ENCODE results near the gene PCYT2. TPM values are rescaled to one million over a fixed set of nuclear protein-coding genes. Genes with fewer than 3 reads are reported as not detected.

PCYT2 gene
- total and polyA plus RNA-seq, 2 donors (not counting 3 experiments of a cell fraction or from before 2014, with no cell fraction given), result 52.0 to 57.1 TPM

DNA sequence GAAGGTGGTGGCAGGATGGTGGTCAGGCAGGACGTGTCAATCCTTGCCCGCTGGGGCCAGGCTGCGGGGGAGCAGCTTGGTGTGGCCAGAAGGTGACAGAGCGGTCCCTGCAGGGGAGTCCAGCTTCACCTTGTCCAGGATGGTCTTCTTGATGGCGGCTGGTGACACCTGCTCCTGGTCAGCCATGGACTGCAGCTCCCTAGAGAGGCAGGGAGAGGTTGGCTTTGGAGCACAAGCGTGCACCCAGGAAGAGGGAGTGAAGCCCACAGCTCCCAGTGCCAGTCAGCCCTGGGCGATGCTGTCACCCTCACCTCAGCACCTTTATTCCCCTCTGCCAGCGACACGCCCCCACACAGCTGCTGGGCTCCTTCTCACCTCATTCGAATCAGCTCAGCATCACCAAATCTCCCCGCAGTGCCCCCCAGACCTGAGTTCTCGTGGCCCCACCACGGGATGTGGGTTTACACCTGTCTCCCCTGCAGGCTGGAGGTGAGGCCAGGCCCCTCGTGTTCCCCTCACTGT, 22.0 kb upstream of the PCYT2 start:
- H3K79me2 ChIP-seq (ENCODE audit: control insufficient read depth, insufficient read depth, low read length), result peaks cover 8% of the 10 kb centered on the region
- intact Hi-C loops (cut with micrococcal nuclease), result no loop called here
- peaks cover 7% of the 10 kb centered on the region for H3K4me1 ChIP-seq (ENCODE audit: control insufficient read depth, extremely low read depth, insufficient read depth, low read length)
- H3K4me2 ChIP-seq (ENCODE audit: insufficient read depth, low read length), result no peak overlapping the region
- DNase-seq (ENCODE audit: low read depth, low spot score) (no peak), FAIRE-seq (no peak)
- peaks cover 0 to 5% of the 10 kb centered on the region in 2 experiments for H3K36me3 ChIP-seq (ENCODE audit: control insufficient read depth in 2 of 2, extremely low read depth in 1 of 2, insufficient read depth in 2 of 2, low read length in 2 of 2)
- no peaks in the 10 kb centered on the region for H3K27me3 ChIP-seq (ENCODE audit: control insufficient read depth in 2 of 2, insufficient read depth in 2 of 2, low read length in 2 of 2)
- H3K9me3 ChIP-seq (replicated peaks; ENCODE audit: control insufficient read depth, insufficient read depth, low read length), result no peaks in the 10 kb centered on the region
- BruUV-seq (replicated peaks), result no TSS peak
- H3K9ac ChIP-seq (replicated peaks; ENCODE audit: extremely low read depth, insufficient read depth, low read length), result no peak overlapping the region
- TF ChIP-seq POLR2AphosphoS5 (IDR thresholded peaks at IDR 0.05; ENCODE audit: insufficient read depth, low read depth, low read length) (peak; percentile 28), JUN (IDR thresholded peaks at IDR 0.05; ENCODE audit: borderline replicate concordance, insufficient read depth, insufficient read length, low read depth) (no peak), POLR2A (IDR thresholded peaks at IDR 0.05; ENCODE audit: low read depth, low read length) (peak; percentile 38)
- no peak overlapping the region for H2AFZ ChIP-seq (ENCODE audit: low read depth, low read length)
- ChIA-PET POLR2A (interaction anchor here (0.5 kb wide), 1 partner anchor 191 kb away, joined by 3 read pairs; no protein-coding TSS in a partner anchor), CTCF (interaction anchor here (1.3 kb wide), 1 partner anchor 22 kb away, joined by 3 read pairs; no protein-coding TSS in a partner anchor)
- no peaks in the 10 kb centered on the region for H3K9me1 ChIP-seq (replicated peaks; ENCODE audit: control insufficient read depth, extremely low read depth, insufficient read depth, low read length)
- dilution Hi-C loops (cut with MboI; ENCODE audit: extremely low pct_ligation_motif_present, low sequenced_read_pairs), result no loop called here
- H4K20me1 ChIP-seq (replicated peaks; ENCODE audit: control insufficient read depth, extremely low read depth, insufficient read depth, low read length), result no peaks in the 10 kb centered on the region
- no peak overlapping the region for H3K27ac ChIP-seq (ENCODE audit: insufficient read depth, low read depth, low read length)
- no peak overlapping the region for H3K4me3 ChIP-seq (replicated peaks in 1 of 3; ENCODE audit: insufficient read depth in 1 of 3, low read depth in 1 of 3, low read length in 3 of 3)

DNA sequence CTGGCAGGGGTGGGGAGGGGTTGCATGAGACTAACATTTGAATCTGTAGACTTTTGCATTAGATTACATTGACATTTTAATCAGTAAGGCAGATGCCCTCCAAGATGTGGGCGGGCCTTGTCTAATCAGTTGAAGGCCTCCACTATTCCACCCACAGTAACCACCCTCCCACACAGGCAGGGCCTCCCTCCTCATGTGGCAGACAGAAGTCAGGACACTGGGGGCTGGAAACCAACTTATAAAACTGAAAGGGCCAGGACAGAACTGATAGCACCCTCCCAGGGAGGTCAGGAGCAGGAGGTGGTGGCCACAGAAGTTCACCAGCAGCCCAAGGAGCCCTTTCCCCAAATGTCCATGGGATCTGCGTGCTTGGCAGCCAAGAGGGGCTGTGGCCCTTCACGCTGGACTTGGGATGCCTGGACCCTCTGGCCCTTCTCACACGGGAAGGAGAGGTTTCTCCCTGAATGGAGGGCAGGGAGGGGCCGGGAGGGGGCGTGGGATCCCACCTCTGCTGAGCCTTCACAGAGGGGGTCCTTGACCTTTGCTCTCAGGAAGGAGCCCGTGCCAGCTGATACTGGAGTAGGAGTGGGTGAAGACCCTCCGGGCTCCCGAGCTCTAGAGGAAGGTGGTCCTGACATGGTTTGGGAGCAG, 21.3 kb upstream of the PCYT2 start:
- no peaks in the 10 kb centered on the region for H4K20me1 ChIP-seq (replicated peaks; ENCODE audit: control insufficient read depth, extremely low read depth, insufficient read depth, low read length)
- H2AFZ ChIP-seq (ENCODE audit: low read depth, low read length), result no peak overlapping the region
- ChIA-PET POLR2A (no interaction called here), CTCF (interaction anchor here (1.3 kb wide), 1 partner anchor 23 kb away, joined by 3 read pairs; no protein-coding TSS in a partner anchor)
- H3K4me1 ChIP-seq (ENCODE audit: control insufficient read depth, extremely low read depth, insufficient read depth, low read length), result peaks cover 7% of the 10 kb centered on the region
- H3K9me1 ChIP-seq (replicated peaks; ENCODE audit: control insufficient read depth, extremely low read depth, insufficient read depth, low read length), result no peaks in the 10 kb centered on the region
- no peak for FAIRE-seq
- no peaks in the 10 kb centered on the region for H3K27me3 ChIP-seq (ENCODE audit: control insufficient read depth in 2 of 2, insufficient read depth in 2 of 2, low read length in 2 of 2)
- no peak overlapping the region for H3K4me2 ChIP-seq (ENCODE audit: insufficient read depth, low read length)
- intact Hi-C loops (cut with micrococcal nuclease), result no loop called here
- no peak overlapping the region for H3K9ac ChIP-seq (replicated peaks; ENCODE audit: extremely low read depth, insufficient read depth, low read length)
- TF ChIP-seq EZH2 (IDR thresholded peaks at IDR 0.05; ENCODE audit: borderline replicate concordance, low read depth, low read length, severe bottlenecking), result no peak
- no peak for TF ChIP-seq MYC (IDR thresholded peaks at IDR 0.05; ENCODE audit: low read depth, low read length)
- TF ChIP-seq, protein P1, sequence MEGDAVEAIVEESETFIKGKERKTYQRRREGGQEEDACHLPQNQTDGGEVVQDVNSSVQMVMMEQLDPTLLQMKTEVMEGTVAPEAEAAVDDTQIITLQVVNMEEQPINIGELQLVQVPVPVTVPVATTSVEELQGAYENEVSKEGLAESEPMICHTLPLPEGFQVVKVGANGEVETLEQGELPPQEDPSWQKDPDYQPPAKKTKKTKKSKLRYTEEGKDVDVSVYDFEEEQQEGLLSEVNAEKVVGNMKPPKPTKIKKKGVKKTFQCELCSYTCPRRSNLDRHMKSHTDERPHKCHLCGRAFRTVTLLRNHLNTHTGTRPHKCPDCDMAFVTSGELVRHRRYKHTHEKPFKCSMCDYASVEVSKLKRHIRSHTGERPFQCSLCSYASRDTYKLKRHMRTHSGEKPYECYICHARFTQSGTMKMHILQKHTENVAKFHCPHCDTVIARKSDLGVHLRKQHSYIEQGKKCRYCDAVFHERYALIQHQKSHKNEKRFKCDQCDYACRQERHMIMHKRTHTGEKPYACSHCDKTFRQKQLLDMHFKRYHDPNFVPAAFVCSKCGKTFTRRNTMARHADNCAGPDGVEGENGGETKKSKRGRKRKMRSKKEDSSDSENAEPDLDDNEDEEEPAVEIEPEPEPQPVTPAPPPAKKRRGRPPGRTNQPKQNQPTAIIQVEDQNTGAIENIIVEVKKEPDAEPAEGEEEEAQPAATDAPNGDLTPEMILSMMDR (IDR thresholded peaks at IDR 0.05; ENCODE audit: extremely low read depth in 1 of 2, insufficient read depth in 1 of 2, low read depth in 1 of 2, low read length in 2 of 2), result no peak
- TF ChIP-seq GATA2 (IDR thresholded peaks at IDR 0.05; ENCODE audit: insufficient read depth, insufficient read length, low read depth, low read length), result no peak
- no peak for TF ChIP-seq JUN (IDR thresholded peaks at IDR 0.05; ENCODE audit: borderline replicate concordance, insufficient read depth, insufficient read length, low read depth)
- TF ChIP-seq FOS (IDR thresholded peaks at IDR 0.05; ENCODE audit: borderline replicate concordance, insufficient read depth, low read length), result no peak
- TF ChIP-seq POLR2A (IDR thresholded peaks at IDR 0.05; ENCODE audit: low read depth, low read length), result no peak
- TF ChIP-seq POLR2AphosphoS5 (IDR thresholded peaks at IDR 0.05; ENCODE audit: insufficient read depth, low read depth, low read length), result no peak
- TF ChIP-seq, protein P2, sequence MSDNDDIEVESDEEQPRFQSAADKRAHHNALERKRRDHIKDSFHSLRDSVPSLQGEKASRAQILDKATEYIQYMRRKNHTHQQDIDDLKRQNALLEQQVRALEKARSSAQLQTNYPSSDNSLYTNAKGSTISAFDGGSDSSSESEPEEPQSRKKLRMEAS (IDR thresholded peaks at IDR 0.05; ENCODE audit: insufficient read depth, insufficient read length), result no peak
- no peak overlapping the region for H3K4me3 ChIP-seq (replicated peaks in 1 of 3; ENCODE audit: insufficient read depth in 1 of 3, low read depth in 1 of 3, low read length in 3 of 3)
- dilution Hi-C loops (cut with MboI; ENCODE audit: extremely low pct_ligation_motif_present, low sequenced_read_pairs), result no loop called here
- DNase-seq (ENCODE audit: low read depth, low spot score), result no peak
- H3K27ac ChIP-seq (ENCODE audit: insufficient read depth, low read depth, low read length), result no peak overlapping the region
- BruUV-seq (replicated peaks), result TSS peak; percentile 43
- H3K9me3 ChIP-seq (replicated peaks; ENCODE audit: control insufficient read depth, insufficient read depth, low read length), result no peaks in the 10 kb centered on the region
- H3K79me2 ChIP-seq (ENCODE audit: control insufficient read depth, insufficient read depth, low read length), result peaks cover 8% of the 10 kb centered on the region
- peaks cover 0 to 5% of the 10 kb centered on the region in 2 experiments for H3K36me3 ChIP-seq (ENCODE audit: control insufficient read depth in 2 of 2, extremely low read depth in 1 of 2, insufficient read depth in 2 of 2, low read length in 2 of 2)

All from endothelial cell of umbilical vein (primary cell).